Islet precursor cell (in vitro differentiated cells): ENCODE measurements around the gene KBTBD7.

Source experiments
- DNase-seq: peaks from one replicate; pipeline ENCODE4 v3.0.0-alpha.2; 2018

The KBTBD7 gene

GRCh38 chr13:41193919-41194824 lies at the start of gene KBTBD7:
Gene KBTBD7, minus strand, starts transcription at chr13:41194569. Its CDS starts 312 bp downstream, at chr13:41194257.
- peak; percentile 99 for DNase-seq

- peak; percentile 57 for DNase-seq
Observed at GRCh38 chr13:41241626-41242025, 47.3 kb upstream of the KBTBD7 start.

GRCh38 chr13:41236369-41236768 lies 42.0 kb upstream of the KBTBD7 start:
- no peak for DNase-seq

- DNase-seq: no peak
Observed at GRCh38 chr13:41232578-41233480, 38.5 kb upstream of the KBTBD7 start.

- no peak for DNase-seq
Observed at GRCh38 chr13:41231786-41232185, 37.4 kb upstream of the KBTBD7 start.

GRCh38 chr13:41231025-41231677 lies 36.8 kb upstream of the KBTBD7 start:
- no peak for DNase-seq

- DNase-seq: no peak
Observed at GRCh38 chr13:41229356-41229755, 35.0 kb upstream of the KBTBD7 start.

GRCh38 chr13:41224113-41225110 lies 30.0 kb upstream of the KBTBD7 start:
- no peak for DNase-seq

GRCh38 chr13:41222259-41222852 lies 28.0 kb upstream of the KBTBD7 start:
- DNase-seq: peak; percentile 73

- no peak for DNase-seq
Observed at GRCh38 chr13:41220401-41220800, 26.0 kb upstream of the KBTBD7 start.

GRCh38 chr13:41216160-41216559 lies 21.8 kb upstream of the KBTBD7 start:
- no peak for DNase-seq

GRCh38 chr13:41213919-41214318 lies 19.6 kb upstream of the KBTBD7 start:
- DNase-seq: no peak

- DNase-seq: no peak
Observed at GRCh38 chr13:41213316-41213715, 18.9 kb upstream of the KBTBD7 start.

- no peak for DNase-seq
Observed at GRCh38 chr13:41212881-41213280, 18.5 kb upstream of the KBTBD7 start.

- no peak for DNase-seq
Observed at GRCh38 chr13:41211062-41211461, 16.7 kb upstream of the KBTBD7 start.

GRCh38 chr13:41206467-41206866 lies 12.1 kb upstream of the KBTBD7 start:
- DNase-seq: no peak

GRCh38 chr13:41203810-41204209 lies 9.4 kb upstream of the KBTBD7 start:
- no peak for DNase-seq

- DNase-seq: no peak
Observed at GRCh38 chr13:41200126-41200525, 5.8 kb upstream of the KBTBD7 start.

- DNase-seq: no peak
Observed at GRCh38 chr13:41199526-41199925, 5.2 kb upstream of the KBTBD7 start.

GRCh38 chr13:41199079-41199478 lies 4.7 kb upstream of the KBTBD7 start:
- no peak for DNase-seq

GRCh38 chr13:41196620-41197019 lies 2.3 kb upstream of the KBTBD7 start:
- DNase-seq: no peak
